Measurements from ENCODE around the gene TWF2.

Gene TWF2

DNA sequence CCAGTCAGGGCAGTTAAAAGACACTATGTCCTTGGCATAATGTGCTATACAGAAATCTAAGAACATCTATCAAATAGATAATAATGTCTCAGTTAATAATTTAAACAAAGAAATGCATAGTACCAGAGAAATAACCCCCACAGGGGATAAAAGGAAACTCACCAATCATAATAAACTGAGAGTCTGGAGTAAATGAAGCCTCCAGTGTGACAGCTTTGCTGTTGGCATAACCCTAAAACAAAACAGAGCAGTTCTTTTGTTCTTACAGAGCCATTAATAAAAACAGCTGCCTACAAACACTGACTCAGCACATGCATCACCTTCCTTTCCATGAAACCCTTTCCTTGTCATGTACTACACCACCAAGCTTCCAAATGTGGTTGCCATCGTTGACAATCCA is 20.1 kb upstream of the TWF2 start:
- in situ Hi-C loops (cut with MboI; ENCODE audit: low sequenced_read_pairs): no loop called here

DNA sequence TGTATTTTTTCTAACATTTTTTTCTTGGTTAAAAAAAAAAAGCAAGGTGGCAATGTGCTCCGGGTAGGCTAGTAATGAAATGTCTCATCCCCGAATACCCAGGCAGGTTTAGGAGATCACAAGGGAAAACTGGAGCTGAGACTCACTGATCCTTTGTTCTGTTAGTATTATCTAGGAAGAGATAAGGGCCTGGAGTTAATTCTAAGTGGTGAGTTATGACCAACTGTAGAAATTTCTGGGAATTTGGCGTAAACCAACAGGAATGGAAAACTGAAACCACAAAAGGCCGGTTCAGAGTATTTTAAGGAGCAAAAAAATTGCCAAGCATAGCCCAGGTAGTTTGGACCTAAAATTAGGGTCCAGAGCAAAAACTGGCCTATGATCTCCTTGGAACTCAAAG is 19.0 kb upstream of the TWF2 start:
- in situ Hi-C loops (cut with MboI; ENCODE audit: low sequenced_read_pairs): no loop called here

DNA sequence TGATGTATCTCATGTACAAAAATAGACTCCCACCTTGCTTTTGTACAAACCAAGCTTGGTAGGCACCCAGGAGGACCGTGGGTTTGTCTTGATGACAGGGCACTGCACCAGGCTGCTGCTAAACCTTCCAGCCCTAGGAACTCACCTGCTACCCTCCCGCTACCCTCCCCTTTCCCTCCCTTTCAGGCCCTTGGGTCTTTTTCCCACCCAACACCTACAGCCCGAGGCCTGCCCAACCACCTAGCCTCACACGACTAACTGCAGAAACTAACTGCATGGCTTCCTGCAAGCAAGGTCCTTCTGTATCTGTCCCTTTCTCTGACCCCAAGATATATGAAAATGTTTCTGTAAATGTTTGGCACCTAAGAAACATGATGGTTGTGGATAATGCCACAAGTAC is 17.7 kb upstream of the TWF2 start:
- in situ Hi-C loops (cut with MboI; ENCODE audit: low sequenced_read_pairs): no loop called here

DNA sequence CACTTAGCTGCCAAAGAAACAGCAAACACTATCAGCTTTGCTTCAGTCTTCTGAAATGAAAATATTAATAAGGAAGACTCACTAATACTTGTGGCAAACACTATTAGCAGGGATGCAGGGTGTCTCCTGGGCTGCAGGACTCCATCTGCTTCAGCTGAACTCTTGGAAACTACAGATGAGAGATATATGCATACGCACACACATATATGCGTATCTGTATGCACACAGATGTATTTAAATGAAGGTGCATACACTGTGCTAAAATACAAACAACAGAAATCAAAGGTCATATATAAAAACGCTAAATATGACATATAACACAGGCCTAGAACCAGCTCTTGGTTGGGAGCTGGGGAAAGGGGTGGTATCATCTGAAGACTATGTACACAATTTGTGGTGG is 17.2 kb upstream of the TWF2 start:
- in situ Hi-C loops (cut with MboI; ENCODE audit: low sequenced_read_pairs): no loop called here

DNA sequence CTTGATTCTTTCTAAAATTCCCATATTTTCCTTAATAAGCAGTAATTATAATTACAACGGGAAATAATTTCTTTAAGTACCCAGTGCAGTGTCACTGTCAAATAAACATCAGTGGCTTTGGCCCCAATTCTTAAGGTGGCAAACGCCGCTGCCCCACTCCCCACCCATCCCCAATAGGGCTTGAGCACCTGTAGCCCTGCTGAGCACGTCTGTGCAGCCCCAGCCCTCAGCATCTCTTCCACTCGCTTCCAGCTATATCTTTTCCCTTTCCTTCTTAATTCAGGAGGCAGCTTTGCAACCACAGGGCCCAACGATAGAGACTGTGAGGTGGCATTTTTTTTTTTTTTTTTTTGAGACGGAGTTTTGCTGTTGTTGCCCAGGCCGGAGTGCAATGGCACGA is 15.7 kb upstream of the TWF2 start:
- in situ Hi-C loops (cut with MboI; ENCODE audit: low sequenced_read_pairs): no loop called here

DNA sequence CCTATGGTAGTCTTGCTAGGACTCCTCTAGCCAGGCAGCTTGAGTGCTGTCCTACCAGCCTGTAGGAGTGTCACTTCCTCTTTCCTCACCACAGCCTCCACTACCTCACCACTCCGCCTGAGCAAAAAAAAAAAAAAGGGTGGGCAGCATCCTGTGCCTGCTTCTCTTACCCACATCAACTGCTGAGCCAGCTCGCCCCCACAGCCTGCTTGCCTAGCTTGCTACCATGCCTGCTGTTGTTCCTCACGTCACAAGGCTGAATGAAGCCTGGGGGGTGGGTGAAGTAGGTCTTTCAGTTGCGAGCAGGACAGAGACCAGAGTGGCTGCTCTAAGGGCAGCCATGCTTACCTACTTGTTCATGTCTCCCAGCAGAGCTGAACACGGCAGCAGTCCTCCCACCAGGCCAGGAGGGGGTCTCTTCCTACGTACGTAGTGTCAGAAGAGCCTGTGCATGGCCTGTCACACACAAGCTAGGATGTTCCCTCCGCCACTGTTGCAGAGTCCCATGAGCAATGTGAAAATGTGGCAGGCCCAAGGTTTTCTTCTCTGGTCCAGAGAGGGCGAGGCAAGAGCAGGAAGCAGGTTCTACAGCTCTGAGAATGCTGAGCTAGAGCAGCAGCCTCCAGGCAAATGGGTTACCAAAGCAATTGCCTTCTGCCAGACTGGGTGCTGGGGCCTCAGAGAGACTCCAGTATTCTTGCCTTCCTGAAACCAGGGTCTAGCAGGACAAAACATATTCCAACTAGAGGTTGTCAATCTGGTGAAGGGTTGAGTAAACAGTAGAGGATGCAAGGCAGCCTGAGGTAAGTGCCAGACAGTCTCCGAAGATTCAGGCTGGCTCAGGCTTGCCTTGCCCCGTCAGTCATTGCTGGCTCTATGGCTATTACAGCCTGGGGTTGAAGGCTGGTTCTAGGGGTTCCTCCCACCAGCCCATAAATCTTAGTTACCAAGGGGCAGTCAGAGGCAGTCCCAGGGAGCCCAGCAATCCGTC is 14.7 kb upstream of the TWF2 start:
- in situ Hi-C loops (cut with MboI; ENCODE audit: low sequenced_read_pairs): no loop called here

DNA sequence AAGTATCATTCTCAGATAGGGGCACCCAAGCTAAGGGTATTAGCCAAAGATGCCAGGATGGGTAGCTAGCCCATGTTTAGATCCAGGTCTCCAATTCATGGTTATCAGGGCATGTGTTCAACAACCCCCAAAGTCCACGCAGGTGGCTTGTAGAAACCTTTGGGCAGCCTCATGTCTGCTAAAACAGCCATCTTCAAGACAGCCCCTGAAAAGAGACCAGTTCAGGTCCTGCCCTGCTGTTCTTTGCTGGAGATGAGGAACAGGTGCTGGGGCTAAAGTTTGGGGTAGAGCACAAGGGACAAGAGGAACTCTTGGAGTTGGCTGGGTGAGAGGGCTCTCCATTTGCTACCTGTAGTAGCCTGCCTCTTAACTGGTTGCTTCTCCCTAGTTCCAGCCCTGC is 11.2 kb upstream of the TWF2 start:
- in situ Hi-C loops (cut with MboI; ENCODE audit: low sequenced_read_pairs): no loop called here

DNA sequence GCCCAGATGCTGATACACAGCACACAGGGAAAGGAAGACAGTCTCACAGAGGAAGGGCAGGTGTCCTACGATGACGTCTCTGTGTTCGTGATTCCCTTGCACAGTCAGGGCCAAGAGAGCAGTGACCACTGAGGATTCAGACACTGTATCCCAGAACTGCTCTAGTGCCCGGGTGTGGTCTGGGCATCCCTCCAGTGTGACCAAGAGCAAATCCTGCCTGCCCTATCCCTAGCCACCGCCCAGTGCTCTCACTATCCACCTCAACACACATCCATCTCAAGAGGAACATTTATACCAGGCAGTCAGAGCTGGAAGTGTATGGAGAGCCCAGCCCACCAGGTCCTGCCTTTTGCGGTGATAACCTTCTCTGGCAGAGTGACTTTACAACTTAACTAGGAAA is 10.7 kb upstream of the TWF2 start:
- in situ Hi-C loops (cut with MboI; ENCODE audit: low sequenced_read_pairs): loop anchor here (25.0 kb wide), 1 partner anchor 88 kb away; no protein-coding TSS in a partner anchor

DNA sequence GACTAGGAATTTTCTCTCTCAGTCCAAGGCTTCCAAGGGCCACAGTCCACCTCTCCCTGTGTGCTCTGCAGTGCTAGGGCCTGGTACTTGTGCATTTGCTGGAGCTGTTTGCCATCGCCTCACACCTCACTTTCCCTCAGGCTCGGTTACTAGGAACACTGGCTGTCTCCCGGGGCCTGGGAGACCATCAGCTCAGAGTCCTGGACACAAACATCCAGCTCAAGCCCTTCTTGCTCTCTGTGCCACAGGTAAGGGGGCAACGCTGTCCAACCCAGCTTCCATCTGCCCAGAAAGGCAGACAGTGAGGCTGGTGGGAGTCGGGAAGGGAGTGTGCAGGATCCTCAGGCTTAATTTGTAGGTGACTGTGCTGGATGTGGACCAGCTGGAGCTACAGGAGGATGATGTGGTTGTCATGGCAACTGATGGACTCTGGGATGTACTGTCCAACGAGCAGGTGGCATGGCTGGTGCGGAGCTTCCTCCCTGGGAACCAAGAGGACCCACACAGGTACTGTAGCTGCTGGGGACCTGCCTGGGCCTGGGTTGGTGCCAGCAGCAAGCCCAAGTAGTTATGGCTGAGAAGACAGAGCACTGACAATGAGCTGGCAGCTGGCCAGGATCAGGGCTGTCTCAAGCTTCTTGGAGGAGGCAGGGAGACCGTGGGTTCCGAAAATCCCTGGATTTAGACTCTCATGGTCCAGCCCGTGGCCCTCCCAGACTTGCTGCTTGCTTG is 10.0 kb upstream of the TWF2 start:
- in situ Hi-C loops (cut with MboI; ENCODE audit: low sequenced_read_pairs): loop anchor here (25.0 kb wide), 1 partner anchor 88 kb away; no protein-coding TSS in a partner anchor

DNA sequence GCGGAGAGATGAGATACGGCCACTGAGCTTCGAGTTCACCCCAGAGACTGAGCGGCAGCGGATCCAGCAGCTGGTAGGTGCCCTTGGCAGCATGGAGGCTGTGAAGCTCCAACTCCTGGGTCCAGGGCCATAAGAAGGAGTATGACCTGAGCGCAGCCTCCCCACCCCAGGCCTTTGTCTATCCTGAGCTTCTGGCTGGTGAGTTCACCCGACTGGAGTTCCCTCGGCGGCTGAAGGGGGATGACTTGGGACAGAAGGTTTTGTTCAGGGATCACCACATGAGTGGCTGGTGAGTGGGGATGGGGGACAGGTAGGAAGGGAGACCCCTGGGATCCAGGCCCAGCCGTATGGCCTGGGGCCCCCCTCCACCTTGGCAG is 9.2 kb upstream of the TWF2 start:
- in situ Hi-C loops (cut with MboI; ENCODE audit: low sequenced_read_pairs): loop anchor here (25.0 kb wide), 1 partner anchor 89 kb away; no protein-coding TSS in a partner anchor

DNA sequence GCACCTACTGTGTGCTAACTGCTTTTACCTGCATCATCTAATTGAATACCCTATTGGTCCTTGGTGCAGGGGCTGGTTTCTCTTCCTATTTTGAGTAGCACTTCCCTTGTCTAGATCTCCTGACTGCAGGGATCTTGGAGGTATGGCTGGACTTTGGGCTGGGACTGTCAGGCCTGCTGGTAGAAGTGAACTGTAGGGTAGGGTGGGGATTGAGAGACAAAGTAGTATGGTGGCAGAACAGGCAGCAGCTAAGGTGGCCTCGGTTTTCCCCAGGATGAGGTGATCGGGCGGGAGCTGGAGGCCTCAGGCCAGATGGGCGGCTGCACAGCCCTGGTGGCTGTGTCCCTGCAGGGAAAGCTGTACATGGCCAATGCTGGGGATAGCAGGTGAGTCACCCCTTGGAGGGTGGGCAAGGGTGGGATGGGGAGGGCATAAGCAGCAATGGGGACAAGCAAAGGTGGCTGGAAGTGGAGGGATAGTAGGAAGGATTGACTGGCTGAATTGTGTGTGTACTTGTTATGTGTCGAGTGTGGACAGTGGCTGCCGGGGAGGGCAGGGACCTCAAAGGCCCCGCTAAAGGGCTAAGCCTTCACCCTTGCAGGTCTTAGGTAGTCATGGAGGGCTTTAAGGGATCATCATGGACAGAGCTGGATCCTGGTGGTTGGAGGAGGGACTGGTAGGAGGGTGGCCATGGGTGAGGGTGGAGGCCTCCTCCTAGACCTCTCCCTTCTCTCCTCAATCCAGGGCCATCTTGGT is 8.6 kb upstream of the TWF2 start:
- in situ Hi-C loops (cut with MboI; ENCODE audit: low sequenced_read_pairs): loop anchor here (25.0 kb wide), 1 partner anchor 90 kb away; no protein-coding TSS in a partner anchor

DNA sequence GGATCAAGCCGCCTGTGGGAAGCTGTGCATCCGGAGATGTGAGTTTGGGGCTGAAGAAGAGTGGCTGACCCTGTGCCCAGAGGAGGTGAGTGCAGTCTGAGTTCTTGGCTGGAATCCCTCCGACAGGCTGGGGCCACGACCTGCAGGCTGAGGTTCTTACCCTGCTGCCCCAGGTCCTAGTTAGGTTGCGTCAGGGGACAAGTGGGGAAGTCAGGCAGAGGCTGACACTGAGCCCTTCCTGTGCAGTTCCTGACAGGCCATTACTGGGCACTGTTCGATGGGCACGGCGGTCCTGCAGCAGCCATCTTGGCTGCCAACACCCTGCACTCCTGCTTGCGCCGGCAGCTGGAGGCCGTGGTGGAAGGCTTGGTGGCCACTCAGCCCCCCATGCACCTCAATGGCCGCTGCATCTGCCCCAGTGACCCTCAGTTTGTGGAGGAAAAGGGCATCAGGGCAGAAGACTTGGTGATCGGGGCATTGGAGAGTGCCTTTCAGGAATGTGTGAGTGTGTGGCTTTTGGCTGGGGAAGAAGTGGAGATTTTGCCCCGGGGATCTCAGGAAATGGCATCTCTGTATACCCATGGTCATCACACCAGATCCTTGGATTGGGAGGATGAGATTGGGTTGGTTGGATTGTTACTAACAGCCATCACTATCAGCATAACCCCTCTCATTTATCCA is 7.9 kb upstream of the TWF2 start:
- in situ Hi-C loops (cut with MboI; ENCODE audit: low sequenced_read_pairs): loop anchor here (25.0 kb wide), 1 partner anchor 90 kb away; no protein-coding TSS in a partner anchor

DNA sequence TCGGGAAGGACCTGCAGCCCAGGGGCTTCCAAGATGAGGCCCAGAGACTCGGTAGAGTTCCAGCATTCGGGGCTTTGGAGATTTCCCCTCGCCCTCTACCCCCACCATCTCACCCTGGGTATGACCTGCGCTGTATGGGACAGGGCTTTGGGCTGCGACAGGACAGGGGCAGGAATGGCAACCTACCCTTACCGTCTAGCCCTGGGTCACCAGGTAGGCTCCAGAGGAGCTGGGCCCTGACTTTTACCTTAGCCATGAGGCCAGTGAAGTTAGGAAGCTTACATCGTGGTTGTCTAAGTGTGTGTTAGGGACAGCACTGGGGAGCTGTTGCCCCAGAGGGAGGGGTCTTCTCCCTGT is 7.3 kb upstream of the TWF2 start:
- in situ Hi-C loops (cut with MboI; ENCODE audit: low sequenced_read_pairs): loop anchor here (25.0 kb wide), 1 partner anchor 91 kb away; no protein-coding TSS in a partner anchor

DNA sequence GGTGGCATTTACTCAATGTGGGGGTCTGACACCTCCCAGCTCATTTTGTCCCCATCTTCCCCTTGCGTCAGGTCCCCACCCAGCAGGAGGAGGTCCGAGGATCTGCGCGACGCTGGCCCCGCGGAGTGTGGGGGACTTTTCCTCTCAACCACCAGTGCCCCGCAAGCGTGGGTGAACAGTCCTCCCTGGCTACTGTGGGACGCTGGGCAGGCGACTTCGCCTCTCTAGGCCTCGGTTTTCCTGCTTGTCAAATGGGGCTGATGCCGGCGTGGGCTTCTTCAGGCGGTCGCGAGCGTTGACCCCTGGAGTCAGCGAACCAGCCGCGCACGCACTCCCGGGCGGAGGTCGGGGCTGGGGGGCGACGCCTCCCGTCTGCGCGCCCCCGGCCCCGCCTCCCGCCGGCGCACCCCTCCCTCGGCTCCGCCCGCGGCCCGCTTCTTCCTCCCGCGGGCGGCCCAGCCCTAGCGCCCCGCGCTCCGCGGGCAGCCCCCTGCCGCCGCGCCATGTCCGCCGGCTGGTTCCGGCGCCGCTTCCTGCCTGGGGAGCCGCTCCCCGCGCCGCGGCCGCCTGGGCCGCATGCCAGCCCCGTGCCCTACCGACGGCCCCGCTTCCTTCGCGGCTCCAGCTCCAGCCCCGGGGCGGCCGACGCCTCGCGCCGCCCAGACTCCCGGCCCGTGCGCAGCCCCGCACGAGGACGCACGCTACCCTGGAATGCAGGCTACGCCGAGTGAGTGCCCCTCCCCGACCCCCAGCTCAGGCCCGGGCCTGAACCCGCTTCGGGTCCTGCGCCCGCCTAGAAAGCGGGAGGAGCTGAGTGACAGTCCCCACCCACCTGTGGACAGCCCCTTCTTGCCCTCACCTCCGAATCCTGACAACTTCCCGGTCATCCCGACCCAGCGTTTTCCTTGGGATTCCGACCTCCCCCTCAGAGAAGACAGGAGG is 6.6 kb upstream of the TWF2 start, which contains the start of gene PPM1M:
Gene PPM1M (plus strand): TSS at position 438 of the 942 bp plus-strand sequence. CDS start 66 bp downstream, at position 504.
- in situ Hi-C loops (cut with MboI; ENCODE audit: low sequenced_read_pairs): loop anchor here (25.0 kb wide), 1 partner anchor 92 kb away; no protein-coding TSS in a partner anchor

DNA sequence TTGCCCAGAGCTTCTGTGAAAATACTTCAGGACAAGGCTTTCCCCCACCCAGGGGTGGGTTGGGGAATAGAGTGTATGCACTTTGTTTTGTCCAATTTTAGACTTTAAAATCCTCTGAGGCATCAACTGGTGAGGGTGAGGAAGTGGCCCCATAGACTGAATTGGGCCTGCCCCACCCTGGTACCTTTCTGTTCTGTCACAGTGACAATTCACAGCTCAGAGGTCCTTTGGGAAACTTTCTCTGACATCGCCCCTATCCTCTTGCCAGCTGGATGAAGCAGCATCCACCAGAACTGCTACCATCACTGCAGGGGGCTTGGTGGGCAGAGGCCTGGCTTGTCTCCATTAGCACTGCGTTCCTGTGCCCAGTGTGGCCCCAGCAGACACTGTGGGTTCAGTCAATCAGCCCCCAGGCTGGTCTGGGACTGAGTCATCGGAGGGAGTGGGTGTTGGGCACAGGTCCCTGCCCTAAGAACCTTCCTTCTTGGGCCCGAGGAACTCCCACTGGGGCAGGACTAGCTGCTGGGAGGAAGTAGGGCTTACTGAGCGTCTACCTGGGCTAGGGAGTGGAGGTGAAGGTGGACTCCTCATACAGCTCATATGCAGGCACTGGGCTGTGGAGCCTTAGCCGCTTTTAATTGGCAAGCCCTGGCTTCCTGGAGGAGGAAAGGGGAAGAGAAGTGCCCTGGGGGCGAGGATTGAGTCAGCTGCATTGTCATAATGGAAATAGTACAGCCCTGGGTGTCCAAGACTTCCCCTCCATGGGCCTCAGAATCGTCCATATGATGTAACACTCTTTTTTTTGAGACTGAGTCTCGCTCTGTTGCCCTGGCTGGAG is 5.1 kb upstream of the TWF2 start:
- in situ Hi-C loops (cut with MboI; ENCODE audit: low sequenced_read_pairs): loop anchor here (25.0 kb wide), 1 partner anchor 93 kb away; no protein-coding TSS in a partner anchor

DNA sequence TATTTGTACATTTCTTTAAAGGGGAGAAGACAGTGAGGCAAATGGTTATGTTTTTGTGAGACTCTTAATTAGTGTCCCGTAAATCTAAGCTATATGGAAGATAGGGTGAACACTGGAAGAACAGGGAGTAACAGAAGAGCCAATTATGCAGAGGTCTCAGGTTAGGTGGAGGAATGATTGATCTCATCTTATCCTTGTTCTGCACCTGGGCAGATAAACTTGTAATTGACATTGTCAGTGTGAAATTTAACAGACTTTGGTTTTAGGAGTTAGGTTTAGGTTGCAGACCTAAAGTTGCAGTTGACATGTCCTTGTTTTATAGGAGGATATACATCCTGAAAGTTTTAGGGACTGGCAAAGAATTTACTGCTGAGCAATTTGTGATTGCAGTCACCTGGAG is 3.1 kb upstream of the TWF2 start:
- in situ Hi-C loops (cut with MboI; ENCODE audit: low sequenced_read_pairs): loop anchor here (25.0 kb wide), 1 partner anchor 95 kb away; no protein-coding TSS in a partner anchor

DNA sequence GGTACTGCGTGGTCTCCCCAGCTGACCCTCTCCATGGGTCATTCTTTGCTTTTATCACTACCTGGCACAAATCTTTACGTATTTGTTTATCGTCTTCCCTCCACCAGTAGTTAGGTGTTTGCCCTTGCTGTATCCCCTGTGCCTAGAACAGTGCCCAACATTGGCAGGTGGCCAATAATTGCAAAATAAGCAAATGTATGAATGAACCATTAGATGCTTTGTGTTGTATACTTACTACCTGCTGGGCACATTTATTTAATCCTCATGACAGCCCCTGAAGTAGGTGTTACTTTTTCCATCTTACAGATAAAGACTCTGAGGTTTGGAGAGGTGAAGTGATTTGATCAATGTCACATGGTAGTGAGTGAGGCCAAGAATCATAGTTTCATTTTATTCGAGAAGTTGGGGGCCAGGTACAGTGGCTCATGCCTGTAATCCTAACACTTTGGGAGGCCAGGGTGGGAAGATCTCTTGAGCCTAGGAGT is 2.0 kb upstream of the TWF2 start:
- in situ Hi-C loops (cut with MboI; ENCODE audit: low sequenced_read_pairs): loop anchor here (25.0 kb wide), 1 partner anchor 96 kb away; no protein-coding TSS in a partner anchor
